ENCODE data around the gene RNF40. TPM values are rescaled to one million over a fixed set of nuclear protein-coding genes. Genes with fewer than 3 reads are reported as not detected.

Gene RNF40
- polyA plus RNA-seq, 1 experiment, result 82.4 TPM

- DNase-seq (ENCODE audit: low read depth), result no peak
Observed at GRCh38 chr16:30724641-30725417, 37.3 kb upstream of the RNF40 start.

DNA sequence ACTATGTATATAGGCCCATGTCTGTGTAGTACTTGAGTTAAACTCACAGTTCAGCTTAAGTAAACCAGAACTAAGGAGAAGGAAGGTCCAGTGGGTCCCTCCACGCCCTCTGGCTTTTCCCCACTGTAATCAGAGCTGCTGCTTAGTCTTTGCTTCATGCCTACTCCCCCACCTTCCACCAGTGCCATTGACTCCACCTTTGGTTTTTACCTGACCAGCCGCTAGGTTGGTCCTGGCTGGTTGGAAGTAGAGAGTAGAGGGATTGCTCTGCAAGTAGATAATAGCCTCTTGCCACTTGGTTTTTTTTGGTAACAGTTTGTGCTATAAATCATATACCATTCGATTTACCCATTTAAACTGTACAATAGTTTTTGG, 36.7 kb upstream of the RNF40 start:
- peaks cover 45% of the 10 kb centered on the region for H3K36me3 ChIP-seq (ENCODE audit: control insufficient read depth, insufficient read depth, low read length)
- no peak overlapping the region for H3K4me3 ChIP-seq (ENCODE audit: low read depth, low read length)
- ChIA-PET CTCF (no interaction called here), POLR2A (no interaction called here)
- DNase-seq (ENCODE audit: low read depth), result no peak
- H3K27me3 ChIP-seq (ENCODE audit: control insufficient read depth, insufficient read depth, low read length), result no peaks in the 10 kb centered on the region
- no peak for TF ChIP-seq CTCF (IDR thresholded peaks at IDR 0.05; ENCODE audit: insufficient read depth, low read depth, low read length)

More at GRCh38 chr16:30724641-30725417, 37.3 kb upstream of the RNF40 start:
- CTCF ChIA-PET, result interaction anchor here (1.4 kb wide), 1 partner anchor 31 kb away, joined by 3 read pairs; no protein-coding TSS in a partner anchor
- POLR2A ChIA-PET, result no interaction called here
- Histone ChIP-seq H3K36me3 (ENCODE audit: control insufficient read depth, insufficient read depth, low read length) (peaks cover 46% of the 10 kb centered on the region), H3K27me3 (ENCODE audit: control insufficient read depth, insufficient read depth, low read length) (no peaks in the 10 kb centered on the region), H3K4me3 (ENCODE audit: low read depth, low read length) (no peak overlapping the region)
- no peak for TF ChIP-seq CTCF (IDR thresholded peaks at IDR 0.05; ENCODE audit: insufficient read depth, low read depth, low read length)

- Histone ChIP-seq H3K27me3 (ENCODE audit: control insufficient read depth, insufficient read depth, low read length) (no peaks in the 10 kb centered on the region), H3K36me3 (ENCODE audit: control insufficient read depth, insufficient read depth, low read length) (peaks cover 30% of the 10 kb centered on the region), H3K4me3 (ENCODE audit: low read depth, low read length) (no peak overlapping the region)
- CTCF ChIA-PET, result no interaction called here
- DNase-seq (ENCODE audit: low read depth), result no peak
- no peak for TF ChIP-seq CTCF (IDR thresholded peaks at IDR 0.05; ENCODE audit: insufficient read depth, low read depth, low read length)
- POLR2A ChIA-PET, result no interaction called here
Observed at GRCh38 chr16:30728321-30728720, 33.8 kb upstream of the RNF40 start.

DNA sequence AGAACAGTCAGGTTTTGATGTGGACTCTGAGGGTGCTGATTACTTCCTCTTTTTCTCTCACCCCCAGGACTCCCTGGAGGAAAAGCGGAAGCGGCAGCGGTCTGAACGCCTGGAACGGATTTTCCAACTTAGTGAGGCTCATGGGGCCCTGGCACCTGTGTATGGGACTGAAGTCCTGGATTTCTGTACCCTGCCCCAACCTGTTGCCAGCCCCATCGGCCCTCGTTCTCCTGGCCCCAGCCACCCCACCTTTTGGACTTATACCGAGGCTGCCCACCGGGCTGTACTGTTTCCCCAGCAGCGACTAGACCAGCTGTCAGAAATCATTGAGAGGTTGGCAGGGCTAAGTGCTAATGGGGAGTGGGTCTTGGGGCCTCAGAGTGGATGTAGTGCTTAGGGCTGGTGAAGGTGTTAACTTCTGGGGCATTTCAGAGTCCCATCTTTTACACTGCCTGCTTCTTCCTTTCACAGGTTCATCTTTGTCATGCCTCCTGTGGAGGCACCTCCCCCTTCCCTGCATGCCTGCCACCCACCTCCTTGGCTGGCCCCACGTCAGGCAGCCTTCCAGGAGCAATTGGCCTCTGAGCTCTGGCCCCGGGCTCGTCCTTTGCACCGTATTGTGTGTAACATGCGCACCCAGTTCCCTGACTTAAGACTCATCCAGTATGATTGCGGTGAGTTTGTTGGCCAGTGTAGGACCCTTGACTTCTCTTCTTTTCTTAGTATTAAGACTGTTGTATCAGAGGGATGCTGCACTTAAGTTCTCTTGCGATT, 33.0 kb upstream of the RNF40 start:
- POLR2A ChIA-PET, result no interaction called here
- no peaks in the 10 kb centered on the region for H3K27me3 ChIP-seq (ENCODE audit: control insufficient read depth, insufficient read depth, low read length)
- TF ChIP-seq CTCF (IDR thresholded peaks at IDR 0.05; ENCODE audit: insufficient read depth, low read depth, low read length), result no peak
- no peak overlapping the region for H3K4me3 ChIP-seq (ENCODE audit: low read depth, low read length)
- no peak for DNase-seq (ENCODE audit: low read depth)
- H3K36me3 ChIP-seq (ENCODE audit: control insufficient read depth, insufficient read depth, low read length), result peaks cover 30% of the 10 kb centered on the region
- CTCF ChIA-PET, result no interaction called here

GRCh38 chr16:30731411-30731810, 30.7 kb upstream of the RNF40 start:
- CTCF ChIA-PET, result no interaction called here

More at GRCh38 chr16:30731411-30731810, 30.7 kb upstream of the RNF40 start:
- Histone ChIP-seq H3K27me3 (ENCODE audit: control insufficient read depth, insufficient read depth, low read length) (no peaks in the 10 kb centered on the region), H3K4me3 (ENCODE audit: low read depth, low read length) (no peak overlapping the region), H3K36me3 (ENCODE audit: control insufficient read depth, insufficient read depth, low read length) (peaks cover 35% of the 10 kb centered on the region)
- POLR2A ChIA-PET, result no interaction called here
- DNase-seq (ENCODE audit: low read depth), result no peak
- TF ChIP-seq CTCF (IDR thresholded peaks at IDR 0.05; ENCODE audit: insufficient read depth, low read depth, low read length), result no peak

Data from BJ (cell line).